DMS153 (cell line): ENCODE results near the gene FER.
"Not testable (repeated sequence)": the region's sequence is repeated elsewhere in the genome, so short reads cannot be mapped to it uniquely, and the experiment has no call there.

Experiments used
- DNase-seq: peaks from one replicate; lab custom pipeline; 2025; lab: John Stamatoyannopoulos, UW

The FER gene

GRCh38 chr5:109035436-109035835, 287.7 kb downstream of the FER start:
- DNase-seq = no peak

- no peak for DNase-seq
These were observed 290.6 kb downstream of the FER start for GRCh38 chr5:109038209-109038840.

DNA sequence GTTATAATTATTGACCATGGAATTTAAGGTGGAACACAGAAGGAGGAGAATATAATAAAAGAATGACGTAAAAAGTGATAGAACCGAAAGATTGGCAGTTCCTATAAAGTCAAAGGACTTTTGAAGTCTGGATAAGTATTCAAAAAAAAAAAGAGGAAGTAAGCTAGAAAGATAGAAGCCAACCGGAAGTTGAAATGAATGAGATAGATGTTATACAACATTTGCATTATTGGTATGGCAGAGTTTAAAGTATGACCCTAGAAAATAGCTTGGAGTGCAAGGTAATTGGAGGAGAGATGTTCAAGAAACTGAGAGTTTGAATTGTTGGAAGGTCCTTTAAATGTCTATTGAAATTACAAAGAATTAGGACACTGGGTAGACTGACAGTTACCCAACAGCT, 293.6 kb downstream of the FER start:
- no peak for DNase-seq

- no peak for DNase-seq
These were observed 298.0 kb downstream of the FER start for GRCh38 chr5:109045710-109046109.

DNA sequence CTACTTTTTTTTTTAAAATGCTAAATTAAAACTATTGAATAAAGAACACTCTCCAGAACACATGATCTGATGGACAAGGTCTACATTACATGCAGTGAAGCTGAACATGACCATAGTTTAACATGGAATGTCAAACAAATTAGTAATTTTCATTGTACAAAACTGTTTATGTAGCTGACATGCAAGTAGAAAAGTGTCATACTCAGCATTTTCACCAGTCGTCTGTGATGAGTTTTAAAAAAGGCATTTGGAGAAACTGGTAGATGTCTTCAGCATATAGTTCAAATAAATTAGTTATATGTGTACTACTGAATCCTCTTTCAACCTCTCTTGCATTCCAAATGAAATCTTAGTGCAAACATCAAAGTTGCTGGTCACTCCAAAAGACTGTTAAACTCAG, 301.9 kb downstream of the FER start:
- no peak for DNase-seq

GRCh38 chr5:109050321-109050720, 302.6 kb downstream of the FER start:
- not testable (repeated sequence) for DNase-seq

DNA sequence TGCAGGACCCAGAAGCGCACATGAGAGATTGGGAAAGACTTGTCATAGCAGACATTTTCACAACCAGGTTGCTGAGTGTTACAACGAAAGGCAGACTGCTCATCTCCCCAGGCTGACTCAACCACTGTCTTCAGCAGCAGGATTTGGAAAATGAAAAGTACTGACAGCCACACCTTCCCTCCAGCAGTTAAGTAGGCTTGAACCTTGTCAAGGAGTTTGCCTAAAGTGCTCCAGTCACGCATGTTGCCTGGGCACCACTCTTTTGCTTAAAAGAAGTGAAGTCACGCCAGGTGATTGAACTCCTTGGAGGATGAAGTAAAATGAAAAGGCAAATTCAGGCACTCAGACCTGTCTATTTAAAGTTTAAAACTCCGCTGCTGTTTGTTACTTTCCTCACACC, 304.5 kb downstream of the FER start:
- not testable (repeated sequence) for DNase-seq

DNA sequence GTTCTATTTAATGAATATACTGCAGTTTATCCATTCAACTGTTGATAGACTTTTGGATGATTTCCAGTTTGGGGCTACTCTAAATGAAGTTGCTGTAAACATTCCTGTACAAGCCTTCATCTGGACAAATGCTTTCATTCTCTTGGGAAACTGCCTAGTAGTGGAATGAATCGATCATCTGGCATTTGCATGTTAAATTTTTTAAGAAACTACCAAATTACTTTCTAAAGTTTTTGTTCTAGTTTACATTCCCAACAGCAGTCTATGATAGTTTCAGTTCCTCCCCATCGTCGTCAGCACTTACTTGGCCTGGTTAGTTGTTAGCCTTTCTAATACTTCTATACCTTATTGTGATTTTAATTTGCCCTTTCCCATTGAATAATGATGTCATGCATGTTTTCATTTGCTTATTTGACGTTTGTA, 306.3 kb downstream of the FER start:
- no peak for DNase-seq

- no peak for DNase-seq
These were observed 312.8 kb downstream of the FER start for GRCh38 chr5:109060378-109061025.

- DNase-seq = no peak
These were observed 315.0 kb downstream of the FER start for GRCh38 chr5:109062664-109063063.

GRCh38 chr5:109063223-109063622, 315.5 kb downstream of the FER start:
- no peak for DNase-seq

DNA sequence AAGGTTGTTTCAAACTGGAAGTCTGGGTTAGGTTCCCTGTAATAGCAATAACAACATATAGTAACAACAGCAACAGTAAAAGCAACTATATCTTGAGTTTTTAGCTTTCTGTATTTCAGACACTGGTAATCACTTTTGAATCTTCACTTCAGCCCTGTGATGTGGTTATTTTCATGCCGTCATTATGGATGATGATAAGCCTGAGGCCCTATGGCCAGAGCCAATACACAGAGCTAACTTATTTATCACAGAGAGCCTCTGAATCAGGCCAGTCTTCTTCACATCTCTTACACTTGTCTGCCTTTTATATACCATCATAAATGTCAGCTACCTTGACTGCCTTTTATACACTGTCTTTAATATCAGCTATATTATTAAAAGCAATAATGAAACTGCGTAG, 329.0 kb downstream of the FER start:
- no peak for DNase-seq

GRCh38 chr5:109078448-109078847, 330.8 kb downstream of the FER start:
- no peak for DNase-seq

DNA sequence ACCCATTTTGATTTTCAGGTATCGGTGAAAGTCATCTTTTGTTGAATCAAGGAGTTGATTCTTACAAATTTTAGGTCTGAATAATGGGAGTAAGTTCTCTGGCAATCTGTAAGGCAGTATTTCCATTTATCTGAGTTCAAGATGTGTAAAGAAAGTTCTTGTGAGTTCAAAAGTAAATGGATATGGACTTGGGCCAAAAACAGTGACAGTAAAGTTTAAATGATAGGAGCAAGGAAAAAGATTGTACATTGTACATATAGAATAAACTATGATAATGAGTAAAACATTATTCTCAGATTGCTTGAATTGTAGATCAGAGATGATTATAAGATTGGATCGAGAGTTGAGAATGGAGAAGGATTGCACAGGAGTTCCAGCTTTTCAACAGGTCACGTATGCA, 332.8 kb downstream of the FER start:
- DNase-seq = no peak

- DNase-seq = no peak
These were observed 333.2 kb downstream of the FER start for GRCh38 chr5:109080896-109081295.

- DNase-seq = no peak
These were observed 336.2 kb downstream of the FER start for GRCh38 chr5:109083937-109084336.

DNA sequence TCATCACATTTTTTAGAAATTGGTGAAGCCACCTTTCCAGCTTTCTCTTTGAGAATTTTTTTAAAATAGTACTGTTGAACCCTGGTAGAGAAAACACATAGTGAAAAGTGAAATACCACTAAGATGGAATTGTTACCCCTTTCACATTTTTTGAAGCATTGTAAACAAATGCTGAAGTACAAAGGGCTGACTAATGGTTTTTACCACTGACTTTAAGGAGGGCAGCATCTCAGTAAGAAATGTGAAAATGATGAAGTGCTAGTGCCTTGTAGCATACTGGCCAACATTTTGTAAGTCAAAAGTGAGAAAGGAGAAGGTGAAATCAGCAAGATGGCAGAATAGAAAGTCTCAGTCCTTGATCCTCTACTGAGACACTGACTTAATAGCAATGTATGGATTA, 341.5 kb downstream of the FER start:
- no peak for DNase-seq

DNA sequence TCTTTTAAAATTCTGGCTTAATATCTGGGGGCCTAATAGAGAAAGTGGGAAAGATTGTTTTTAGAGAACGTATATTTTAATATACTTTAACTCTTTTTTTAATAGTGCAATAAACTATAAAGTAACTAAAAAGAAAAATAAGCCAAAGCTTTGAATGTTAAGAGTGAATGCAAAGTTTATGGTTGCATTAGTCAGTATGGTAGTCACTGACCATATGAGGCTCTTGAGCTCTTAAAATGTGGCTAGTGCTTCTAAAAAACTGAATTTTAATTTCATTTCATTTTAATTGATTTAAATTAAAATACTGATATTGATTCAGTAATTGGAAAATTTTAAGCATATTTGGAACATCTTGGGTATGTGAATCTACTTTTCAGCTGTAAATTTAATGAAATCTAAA, 351.4 kb downstream of the FER start:
- DNase-seq = no peak

DNA sequence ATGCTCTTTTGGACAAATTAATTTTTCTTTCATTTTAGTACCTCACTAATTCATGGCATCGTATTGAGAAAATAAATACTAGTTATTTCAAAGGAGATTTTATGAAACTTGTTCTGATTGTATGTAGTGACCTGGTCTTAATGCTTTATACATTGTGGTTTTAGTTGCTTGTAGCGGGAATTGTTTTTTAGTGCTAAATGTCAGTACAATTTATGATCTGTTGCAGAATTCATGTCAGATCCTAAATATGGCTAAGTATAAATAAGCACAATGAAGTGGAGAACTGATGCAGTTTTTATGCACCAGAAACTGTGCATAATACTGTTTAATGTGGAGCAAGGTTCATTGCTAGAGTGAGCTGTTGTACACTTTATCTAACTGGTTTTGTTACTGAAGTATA, 353.3 kb downstream of the FER start:
- no peak for DNase-seq

DNA sequence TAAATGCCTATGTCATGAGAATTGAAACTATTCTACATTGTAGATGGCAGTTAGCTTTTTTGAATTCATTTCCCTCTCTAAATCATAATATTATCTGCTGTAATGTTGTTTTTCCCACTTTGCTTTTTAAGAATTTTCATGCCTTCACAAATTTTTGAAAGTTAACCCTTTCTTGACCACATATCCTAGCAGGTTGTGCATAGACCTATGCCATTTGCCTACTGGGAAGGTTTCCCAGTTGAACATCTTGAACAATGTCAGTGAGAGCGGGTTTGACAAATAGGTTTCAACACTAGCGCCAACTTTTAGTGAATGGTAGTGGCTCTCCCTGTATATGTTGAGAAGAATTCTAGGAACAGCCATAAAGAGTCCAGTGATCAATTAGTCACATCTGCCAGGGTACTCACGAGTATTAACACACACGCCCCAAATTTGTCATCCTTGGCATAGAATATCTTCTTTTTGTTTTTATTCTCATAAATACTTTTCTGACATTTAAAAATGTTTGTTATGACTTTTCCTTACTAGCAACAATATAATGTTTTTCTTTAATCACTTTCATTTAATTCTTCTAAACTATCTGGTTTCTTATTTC, 354.5 kb downstream of the FER start:
- DNase-seq = no peak

DNA sequence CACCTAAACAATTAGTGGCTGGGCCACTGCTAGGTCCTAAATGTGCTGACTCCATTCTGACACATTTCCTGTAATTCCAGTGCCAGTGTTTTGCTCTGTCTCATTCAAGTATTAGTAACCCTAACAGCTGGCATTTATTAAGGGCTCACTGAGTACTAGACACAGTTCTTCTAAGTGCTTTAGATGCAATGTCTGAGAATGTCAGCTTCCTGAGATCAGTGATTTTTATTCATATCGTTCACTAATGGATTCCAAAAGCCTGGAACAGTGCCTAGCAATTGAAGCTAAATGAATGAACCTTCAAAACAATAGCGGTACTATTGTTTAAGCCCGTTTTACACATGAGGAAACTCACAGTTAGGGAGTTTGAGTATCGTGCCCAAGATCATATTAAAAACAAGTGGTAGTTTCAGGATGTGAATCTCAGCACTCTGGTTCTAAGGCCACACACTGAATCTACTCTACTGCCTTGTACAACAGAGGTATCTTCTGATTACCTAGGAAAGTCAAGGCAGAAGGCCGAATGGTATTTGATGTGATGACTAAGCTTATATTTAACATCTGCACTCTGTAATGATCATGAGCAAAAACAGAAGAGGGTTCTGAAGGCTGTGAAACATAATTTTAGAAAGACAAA, 358.1 kb downstream of the FER start:
- DNase-seq = no peak

DNA sequence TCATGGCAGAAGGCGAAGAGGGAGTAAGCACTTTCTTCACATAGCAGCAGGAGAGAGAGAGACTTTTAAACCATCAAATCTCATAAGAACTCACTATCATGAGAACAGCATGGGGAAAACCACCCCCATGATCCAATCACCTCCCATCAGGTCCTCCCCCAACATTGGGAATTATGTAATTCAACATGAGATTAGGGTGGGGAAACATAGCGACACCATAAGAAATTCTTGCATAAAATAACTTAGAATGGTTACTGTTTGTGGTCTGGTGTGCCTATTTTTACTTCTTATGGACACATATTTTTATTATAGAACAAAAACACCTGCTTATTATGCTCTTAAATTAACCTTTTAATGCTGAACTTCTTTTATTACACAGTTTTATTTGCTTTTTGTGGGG, 364.0 kb downstream of the FER start:
- no peak for DNase-seq

- DNase-seq = no peak
These were observed 365.9 kb downstream of the FER start for GRCh38 chr5:109113608-109114007.
